DOHH2 (cell line): ENCODE measurements around the gene ACADS.

Experiments
- H3F3A ChIP-seq: fragments of 200-600 bp; sonication (generic), shearing (Covaris generic); 2 replicates; pipeline ENCODE4 v1.6.0; 2016; ENCODE audit warnings: antibody characterized with exemption, mild to moderate bottlenecking; ENCODE audit not compliant: control insufficient read depth, insufficient read depth
- H3K27ac ChIP-seq: fragments of 200-600 bp; sonication (generic); 2 replicates; pipeline ENCODE4 v1.5.1; 2014; ENCODE audit warnings: low read depth, mild to moderate bottlenecking, low read length, moderate library complexity
- H3K27me3 ChIP-seq: fragments of 200-600 bp; sonication (generic); 2 replicates; pipeline ENCODE4 v1.6.1; 2014; ENCODE audit warnings: mild to moderate bottlenecking, low read length, mixed read lengths; ENCODE audit not compliant: control insufficient read depth
- H3K36me3 ChIP-seq: fragments of 200-600 bp; sonication (generic); 2 replicates; pipeline ENCODE4 v1.6.1; 2014; ENCODE audit warnings: mild to moderate bottlenecking, low read length, moderate library complexity, mixed read lengths; ENCODE audit not compliant: control insufficient read depth
- H3K4me1 ChIP-seq: fragments of 200-600 bp; sonication (generic); 2 replicates; pipeline ENCODE4 v1.6.1; 2014; ENCODE audit warnings: mild to moderate bottlenecking, low read length, mixed read lengths; ENCODE audit not compliant: control insufficient read depth
- H3K4me2 ChIP-seq: fragments of 200-600 bp; sonication (generic); 2 replicates; pipeline ENCODE4 v1.6.0; 2014; ENCODE audit warnings: mild to moderate bottlenecking, low read length, moderate library complexity
- H3K4me3 ChIP-seq: fragments of 200-600 bp; sonication (generic); 2 replicates; pipeline ENCODE4 v1.5.1; 2014; ENCODE audit warnings: mild to moderate bottlenecking, low read length, mixed read lengths
- H3K79me2 ChIP-seq: fragments of 200-600 bp; sonication (generic); 2 replicates; pipeline ENCODE4 v1.6.1; 2014; ENCODE audit warnings: mild to moderate bottlenecking, low read length, mixed read lengths; ENCODE audit not compliant: control insufficient read depth
- H3K9me2 ChIP-seq: fragments of 200-600 bp; sonication (generic); replicated peaks from 2 replicates; pipeline ENCODE4 v1.6.1; 2014; ENCODE audit warnings: mild to moderate bottlenecking, low read length, mixed read lengths; ENCODE audit not compliant: control insufficient read depth
- H3K9me3 ChIP-seq: fragments of 200-600 bp; sonication (generic); 2 replicates; pipeline ENCODE4 v1.6.1; 2014; ENCODE audit warnings: antibody characterized with exemption, low read length, mixed read lengths; ENCODE audit not compliant: control insufficient read depth, insufficient read depth
- H4K20me1 ChIP-seq: fragments of 200-600 bp; sonication (generic); 2 replicates; pipeline ENCODE4 v1.6.0; 2014; ENCODE audit warnings: low read depth, mild to moderate bottlenecking, antibody characterized with exemption, low read length, moderate library complexity; ENCODE audit not compliant: control insufficient read depth, insufficient read depth
- EZH2phosphoT487 ChIP-seq: fragments of 200-600 bp; sonication (generic); IDR thresholded peaks from 2 replicates; pipeline ENCODE4 v1.6.1; 2017; ENCODE audit warnings: borderline replicate concordance, mild to moderate bottlenecking, antibody characterized with exemption, low read length, moderate library complexity, mixed read lengths
- TF ChIP-seq, protein P1 (sequence below): fragments of 200-600 bp; sonication (generic); IDR thresholded peaks from one replicate; pipeline ENCODE4 v1.5.1; 2014; ENCODE audit warnings: antibody characterized with exemption, mild to moderate bottlenecking, low read depth, low read length; ENCODE audit not compliant: poor library complexity, severe bottlenecking

The ACADS gene

DNA sequence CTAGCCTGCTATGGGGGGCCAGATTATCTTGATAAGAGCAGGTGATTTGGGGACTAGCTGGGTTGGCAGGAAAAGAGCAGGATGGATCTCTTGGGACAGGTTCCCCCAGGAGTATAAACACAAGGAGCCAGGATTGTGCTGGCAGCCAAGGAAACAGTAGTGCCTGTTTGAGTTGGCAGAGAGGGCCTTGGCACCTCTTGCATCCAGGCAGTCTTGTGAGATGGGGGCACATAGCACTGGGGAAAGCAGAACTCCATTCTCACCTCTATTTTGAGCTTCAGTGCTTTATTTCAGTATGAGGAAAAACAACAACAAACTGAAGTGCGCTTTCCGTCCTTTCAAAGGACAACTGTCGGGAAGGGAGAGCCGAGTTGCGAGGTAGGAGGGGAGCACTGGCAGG lies 24.7 kb upstream of the ACADS start:
- H3F3A ChIP-seq: peaks cover 3% of the 10 kb centered on the region; the same call in 1 of the 2 replicates
- no peak for TF ChIP-seq EZH2phosphoT487
- TF ChIP-seq, protein P1, sequence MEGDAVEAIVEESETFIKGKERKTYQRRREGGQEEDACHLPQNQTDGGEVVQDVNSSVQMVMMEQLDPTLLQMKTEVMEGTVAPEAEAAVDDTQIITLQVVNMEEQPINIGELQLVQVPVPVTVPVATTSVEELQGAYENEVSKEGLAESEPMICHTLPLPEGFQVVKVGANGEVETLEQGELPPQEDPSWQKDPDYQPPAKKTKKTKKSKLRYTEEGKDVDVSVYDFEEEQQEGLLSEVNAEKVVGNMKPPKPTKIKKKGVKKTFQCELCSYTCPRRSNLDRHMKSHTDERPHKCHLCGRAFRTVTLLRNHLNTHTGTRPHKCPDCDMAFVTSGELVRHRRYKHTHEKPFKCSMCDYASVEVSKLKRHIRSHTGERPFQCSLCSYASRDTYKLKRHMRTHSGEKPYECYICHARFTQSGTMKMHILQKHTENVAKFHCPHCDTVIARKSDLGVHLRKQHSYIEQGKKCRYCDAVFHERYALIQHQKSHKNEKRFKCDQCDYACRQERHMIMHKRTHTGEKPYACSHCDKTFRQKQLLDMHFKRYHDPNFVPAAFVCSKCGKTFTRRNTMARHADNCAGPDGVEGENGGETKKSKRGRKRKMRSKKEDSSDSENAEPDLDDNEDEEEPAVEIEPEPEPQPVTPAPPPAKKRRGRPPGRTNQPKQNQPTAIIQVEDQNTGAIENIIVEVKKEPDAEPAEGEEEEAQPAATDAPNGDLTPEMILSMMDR: no peak
- peaks cover 16% of the 10 kb centered on the region for H3K4me1 ChIP-seq
- no peak overlapping the region for H3K4me2 ChIP-seq
- no peaks in the 10 kb centered on the region for H3K79me2 ChIP-seq
- H4K20me1 ChIP-seq: no peaks in the 10 kb centered on the region
- H3K9me3 ChIP-seq: no peaks in the 10 kb centered on the region
- H3K9me2 ChIP-seq: no peaks in the 10 kb centered on the region
- H3K36me3 ChIP-seq: peaks cover 80% of the 10 kb centered on the region
- H3K27me3 ChIP-seq: no peaks in the 10 kb centered on the region
- no peak overlapping the region for H3K4me3 ChIP-seq
- no peak overlapping the region for H3K27ac ChIP-seq

DNA sequence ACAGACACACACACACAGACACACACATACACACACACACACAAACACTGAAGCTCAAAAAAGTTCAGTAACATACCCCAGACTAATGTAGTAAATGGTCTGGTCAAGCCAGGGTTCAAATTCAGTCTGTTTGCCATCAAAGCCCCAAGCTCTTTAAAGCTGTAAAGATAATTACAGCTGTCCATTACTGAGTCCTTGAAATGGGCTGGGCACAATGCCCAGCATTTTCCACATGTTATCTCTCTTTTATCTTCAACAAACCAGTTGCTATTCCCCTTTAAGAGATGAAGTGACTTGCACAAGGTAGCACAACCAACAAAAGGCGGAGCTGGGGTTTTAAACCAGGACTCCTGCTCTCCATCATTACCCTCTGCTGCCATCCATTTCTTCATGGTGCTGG lies 23.0 kb upstream of the ACADS start:
- Histone ChIP-seq H3F3A (peaks cover 3% of the 10 kb centered on the region; the same call in 1 of the 2 replicates), H3K4me3 (no peak overlapping the region), H3K27me3 (no peaks in the 10 kb centered on the region), H3K79me2 (no peaks in the 10 kb centered on the region), H3K27ac (no peak overlapping the region), H3K4me1 (peaks cover 13% of the 10 kb centered on the region), H3K36me3 (peaks cover 63% of the 10 kb centered on the region), H3K9me2 (no peaks in the 10 kb centered on the region), H3K4me2 (no peak overlapping the region), H4K20me1 (no peaks in the 10 kb centered on the region), H3K9me3 (no peaks in the 10 kb centered on the region)
- TF ChIP-seq EZH2phosphoT487: no peak
- TF ChIP-seq, protein P1: no peak

DNA sequence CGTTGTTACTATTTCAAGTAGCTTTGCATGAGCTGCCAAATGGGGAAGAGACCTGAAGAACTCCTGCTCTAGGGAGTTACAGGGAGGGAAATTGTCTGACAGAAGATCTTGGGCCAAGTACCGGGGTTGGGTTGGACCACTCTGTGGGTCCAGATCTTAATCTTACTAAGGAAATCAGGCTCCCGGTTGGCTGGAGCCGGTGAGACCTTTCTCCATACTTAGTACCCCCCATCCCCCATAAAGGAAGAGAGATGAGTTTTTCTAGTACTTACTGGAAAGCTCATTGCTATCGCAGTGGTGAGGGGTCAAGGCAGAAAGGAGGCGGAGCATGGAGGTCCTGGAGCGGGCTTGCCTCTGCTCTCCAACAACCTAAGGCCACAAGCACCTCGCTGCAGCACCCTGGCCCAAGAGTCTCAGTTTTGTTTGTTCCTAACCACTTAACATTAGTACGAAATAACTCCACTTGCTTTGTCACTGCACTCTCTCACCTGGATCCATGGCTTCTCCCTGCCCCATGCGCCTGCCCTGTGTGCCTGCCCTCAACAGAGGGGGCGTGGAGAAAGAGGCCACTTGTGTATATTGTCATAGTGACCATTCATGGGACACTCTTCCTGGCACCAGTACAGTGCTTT lies 22.2 kb upstream of the ACADS start:
- TF ChIP-seq EZH2phosphoT487: no peak
- TF ChIP-seq, protein P1: no peak
- Histone ChIP-seq H3K36me3 (peaks cover 55% of the 10 kb centered on the region), H3K4me2 (no peak overlapping the region), H3K9me3 (no peaks in the 10 kb centered on the region), H3K27ac (no peak overlapping the region), H3K4me3 (no peak overlapping the region), H3F3A (peaks cover 8% of the 10 kb centered on the region), H3K4me1 (peaks cover 6% of the 10 kb centered on the region), H3K27me3 (no peaks in the 10 kb centered on the region), H3K9me2 (no peaks in the 10 kb centered on the region), H4K20me1 (no peaks in the 10 kb centered on the region), H3K79me2 (no peaks in the 10 kb centered on the region)
